M059J (cell line): ENCODE results near the gene SYNE2. TPM values are rescaled to one million over a fixed set of nuclear protein-coding genes. Genes with fewer than 3 reads are reported as not detected.
A peak's percentile ranks its signal among the peaks of the same experiment; 100 is the strongest.

ENCODE experiments used
- DNase-seq: peaks from one replicate; pipeline ENCODE4 v3.0.0-alpha.2; 2012; ENCODE audit warnings: low read depth
- total RNA-seq: library from RNA; depleted of rRNA; stranded (reverse); fragments of >200 nt; shearing (Covaris generic); gene quantifications from 2 replicates; pipeline ENCODE4 v1.2.3, GENCODE V29; 2014; rRNA removed

Gene SYNE2
- total RNA-seq, 1 experiment from 2014 or later: 20.2 TPM

- no peak for DNase-seq
Measured at GRCh38 chr14:64245491-64245890, 392.7 kb downstream of the SYNE2 start.

GRCh38 chr14:64246688-64247087 is 393.9 kb downstream of the SYNE2 start:
- no peak for DNase-seq

GRCh38 chr14:64247195-64247594 is 394.4 kb downstream of the SYNE2 start:
- no peak for DNase-seq

GRCh38 chr14:64248689-64249088 is 395.9 kb downstream of the SYNE2 start:
- no peak for DNase-seq

- DNase-seq: no peak
Measured at GRCh38 chr14:64249363-64249762, 396.6 kb downstream of the SYNE2 start.

GRCh38 chr14:64253672-64254071 is 400.9 kb downstream of the SYNE2 start:
- peak; percentile 42 for DNase-seq

- no peak for DNase-seq
Measured at GRCh38 chr14:64255756-64256155, 403.0 kb downstream of the SYNE2 start.

GRCh38 chr14:64260418-64260817 is 407.6 kb downstream of the SYNE2 start:
- DNase-seq: no peak

- DNase-seq: no peak
Measured at GRCh38 chr14:64265222-64265621, 412.4 kb downstream of the SYNE2 start.

GRCh38 chr14:64266239-64266638 is 413.4 kb downstream of the SYNE2 start:
- peak; percentile 69 for DNase-seq

- DNase-seq: no peak
Measured at GRCh38 chr14:64272019-64272418, 419.2 kb downstream of the SYNE2 start.

Other genes with a start within 250 kb of the SYNE2 start
- gene WDR89, start 211.1 kb upstream of the SYNE2 start, total RNA-seq: 9.0 and 18.5 TPM in 2 replicates
- 21.6 and 29.2 TPM in 2 replicates for gene SGPP1, start 124.9 kb upstream of the SYNE2 start, total RNA-seq